ENCODE results near the gene MYBPC2. TPM values are rescaled to one million over a fixed set of nuclear protein-coding genes. Genes with fewer than 3 reads are reported as not detected.
"Not testable (repeated sequence)": the region's sequence is repeated elsewhere in the genome, so short reads cannot be mapped to it uniquely, and the experiment has no call there.

Gene MYBPC2
- total and polyA plus RNA-seq, 2 donors (not counting 1 experiment from before 2014, with no cell fraction given), result 1.1 to 1.7 TPM

- TF ChIP-seq CTCF (IDR thresholded peaks at IDR 0.05) (no peak), EZH2 (IDR thresholded peaks at IDR 0.05; ENCODE audit: borderline replicate concordance, insufficient read depth, low read depth, low read length, poor library complexity, severe bottlenecking) (no peak)
- no peak for ATAC-seq (ENCODE audit: low read depth)
- CTCF ChIA-PET, result no interaction called here
These were observed 34.9 kb downstream of the MYBPC2 start for GRCh38 chr19:50467566-50467965.

GRCh38 chr19:50468818-50469217 is 36.1 kb downstream of the MYBPC2 start:
- H3K27me3 Mint-ChIP-seq, result peaks cover 3% of the 10 kb centered on the region
- Histone ChIP-seq H3K4me1 (ENCODE audit: control insufficient read depth in 2 of 2, insufficient read depth in 2 of 2, low read length in 2 of 2) (no peaks in the 10 kb centered on the region), H3K27ac (ENCODE audit: low read length in 2 of 2) (no peak overlapping the region), H3K9ac (ENCODE audit: low read length) (no peak overlapping the region), H3K27me3 (replicated peaks in 1 of 4; ENCODE audit: control extremely low read depth in 1 of 4, control insufficient read depth in 3 of 4, insufficient read depth in 4 of 4, low read length in 3 of 4) (no peaks in the 10 kb centered on the region), H2AFZ (ENCODE audit: insufficient read depth, low read depth, low read length, poor library complexity, severe bottlenecking) (no peak overlapping the region), H3K79me2 (ENCODE audit: control insufficient read depth, insufficient read depth, low read length) (no peaks in the 10 kb centered on the region), H3K4me3 (ENCODE audit: control extremely low read depth in 1 of 5, extremely low read depth in 1 of 5, insufficient read depth in 1 of 5, low read depth in 2 of 5, low read length in 4 of 5) (no peak overlapping the region), H3K4me2 (replicated peaks; ENCODE audit: low read depth, low read length, poor library complexity, severe bottlenecking) (no peak overlapping the region), H4K20me1 (ENCODE audit: control insufficient read depth, insufficient read depth, low read length, poor library complexity, severe bottlenecking) (no peaks in the 10 kb centered on the region), H3K9me3 (ENCODE audit: control extremely low read depth in 1 of 3, control insufficient read depth in 2 of 3, insufficient read depth in 1 of 3, low read length in 2 of 3) (no peaks in the 10 kb centered on the region), H3K36me3 (replicated peaks in 1 of 2; ENCODE audit: control extremely low read depth in 1 of 2, control insufficient read depth in 1 of 2, extremely low read depth in 1 of 2, insufficient read depth in 2 of 2, low read length in 1 of 2) (no peaks in the 10 kb centered on the region)
- TF ChIP-seq CTCF (IDR thresholded peaks at IDR 0.05) (no peak), EZH2 (IDR thresholded peaks at IDR 0.05; ENCODE audit: borderline replicate concordance, insufficient read depth, low read depth, low read length, poor library complexity, severe bottlenecking) (no peak)
- no peaks in the 10 kb centered on the region for H3K9me3 Mint-ChIP-seq (ENCODE audit: insufficient read depth)
- ChIA-PET POLR2A (no interaction called here), CTCF (no interaction called here)
- 90% methylated on average over 6 of the region's 6 CpGs for WGBS (ENCODE audit: insufficient coverage)
- DNase-seq (no peak), ATAC-seq (ENCODE audit: low read depth) (no peak)
- intact Hi-C loops (cut with micrococcal nuclease), result no loop called here
- no peaks in the 10 kb centered on the region for H3K4me1 Mint-ChIP-seq
- H3K27ac Mint-ChIP-seq, result no peak overlapping the region
- no peak overlapping the region for H3K4me3 Mint-ChIP-seq

More at GRCh38 chr19:50467566-50467965, 34.9 kb downstream of the MYBPC2 start:
- Mint-ChIP-seq H3K4me3 (no peak overlapping the region), H3K4me1 (no peaks in the 10 kb centered on the region), H3K27me3 (peaks cover 3% of the 10 kb centered on the region), H3K9me3 (ENCODE audit: insufficient read depth) (no peaks in the 10 kb centered on the region), H3K27ac (no peak overlapping the region)
- Histone ChIP-seq H3K4me3 (ENCODE audit: control extremely low read depth in 1 of 5, extremely low read depth in 1 of 5, insufficient read depth in 1 of 5, low read depth in 2 of 5, low read length in 4 of 5) (no peak overlapping the region), H3K79me2 (ENCODE audit: control insufficient read depth, insufficient read depth, low read length) (no peaks in the 10 kb centered on the region), H2AFZ (ENCODE audit: insufficient read depth, low read depth, low read length, poor library complexity, severe bottlenecking) (no peak overlapping the region), H3K9me3 (ENCODE audit: control extremely low read depth in 1 of 3, control insufficient read depth in 2 of 3, insufficient read depth in 1 of 3, low read length in 2 of 3) (no peaks in the 10 kb centered on the region), H3K27me3 (replicated peaks in 1 of 4; ENCODE audit: control extremely low read depth in 1 of 4, control insufficient read depth in 3 of 4, insufficient read depth in 4 of 4, low read length in 3 of 4) (no peaks in the 10 kb centered on the region), H4K20me1 (ENCODE audit: control insufficient read depth, insufficient read depth, low read length, poor library complexity, severe bottlenecking) (no peaks in the 10 kb centered on the region), H3K4me1 (ENCODE audit: control insufficient read depth in 2 of 2, insufficient read depth in 2 of 2, low read length in 2 of 2) (no peaks in the 10 kb centered on the region), H3K36me3 (replicated peaks in 1 of 2; ENCODE audit: control extremely low read depth in 1 of 2, control insufficient read depth in 1 of 2, extremely low read depth in 1 of 2, insufficient read depth in 2 of 2, low read length in 1 of 2) (no peaks in the 10 kb centered on the region), H3K9ac (ENCODE audit: low read length) (no peak overlapping the region), H3K4me2 (replicated peaks; ENCODE audit: low read depth, low read length, poor library complexity, severe bottlenecking) (no peak overlapping the region), H3K27ac (ENCODE audit: low read length in 2 of 2) (no peak overlapping the region)
- intact Hi-C loops (cut with micrococcal nuclease), result no loop called here
- POLR2A ChIA-PET, result no interaction called here
- no peak for DNase-seq
- WGBS (ENCODE audit: insufficient coverage), result 87% methylated on average over 17 of the region's 18 CpGs

- H3K36me3 ChIP-seq (replicated peaks in 1 of 2; ENCODE audit: control extremely low read depth in 1 of 2, control insufficient read depth in 1 of 2, extremely low read depth in 1 of 2, insufficient read depth in 2 of 2, low read length in 1 of 2); H3K27ac ChIP-seq (ENCODE audit: low read length in 2 of 2); H3K4me3 Mint-ChIP-seq; H3K27me3 ChIP-seq (replicated peaks in 1 of 4; ENCODE audit: control extremely low read depth in 1 of 4, control insufficient read depth in 3 of 4, insufficient read depth in 4 of 4, low read length in 3 of 4); H2AFZ ChIP-seq (ENCODE audit: insufficient read depth, low read depth, low read length, poor library complexity, severe bottlenecking); POLR2A ChIA-PET; H3K9me3 Mint-ChIP-seq (ENCODE audit: insufficient read depth); intact Hi-C loops (cut with micrococcal nuclease); H3K4me2 ChIP-seq (replicated peaks; ENCODE audit: low read depth, low read length, poor library complexity, severe bottlenecking); H3K27me3 Mint-ChIP-seq; H3K9ac ChIP-seq (ENCODE audit: low read length); DNase-seq; H3K4me3 ChIP-seq (ENCODE audit: control extremely low read depth in 1 of 5, extremely low read depth in 1 of 5, insufficient read depth in 1 of 5, low read depth in 2 of 5, low read length in 4 of 5); ATAC-seq (ENCODE audit: low read depth); H3K27ac Mint-ChIP-seq: not testable (repeated sequence)
- peaks cover 23% of the 10 kb centered on the region for H3K4me1 Mint-ChIP-seq
- WGBS (ENCODE audit: insufficient coverage), result 67% methylated on average over 1 of the region's 3 CpGs
- H4K20me1 ChIP-seq (ENCODE audit: control insufficient read depth, insufficient read depth, low read length, poor library complexity, severe bottlenecking), result peaks cover 14% of the 10 kb centered on the region
- H3K9me3 ChIP-seq (ENCODE audit: control extremely low read depth in 1 of 3, control insufficient read depth in 2 of 3, insufficient read depth in 1 of 3, low read length in 2 of 3), result peaks cover 0 to 11% (median 0%) of the 10 kb centered on the region in 3 donors
- H3K79me2 ChIP-seq (ENCODE audit: control insufficient read depth, insufficient read depth, low read length), result peaks cover 17% of the 10 kb centered on the region
- H3K4me1 ChIP-seq (ENCODE audit: control insufficient read depth in 2 of 2, insufficient read depth in 2 of 2, low read length in 2 of 2), result peaks cover 14 to 20% of the 10 kb centered on the region in 2 donors
- CTCF ChIA-PET, result interaction anchor here (0.7 to 1.8 kb wide), 3 partner anchors 11 to 114 kb away, joined by 3 to 8 read pairs (median 4); no protein-coding TSS in a partner anchor
These were observed 40.6 kb downstream of the MYBPC2 start for GRCh38 chr19:50473336-50473735.

All from B cell (primary cell).